H1 (cell line): ENCODE results near the gene MICOS13. TPM values are rescaled to one million over a fixed set of nuclear protein-coding genes. Genes with fewer than 3 reads are reported as not detected.

ENCODE experiments used
- CTCF ChIA-PET: fragments of 300-600 bp; sonication (Branson Sonifier 250); formaldehyde crosslinking; loops from one replicate; lab custom pipeline; 2021; ENCODE audit not compliant: partially characterized antibody; lab: Charles Lee
- POLR2A ChIA-PET: fragments of 300-600 bp; sonication (Branson Sonifier 250); formaldehyde crosslinking; loops from one replicate; lab custom pipeline; 2021; ENCODE audit warnings: inconsistent platforms; ENCODE audit not compliant: partially characterized antibody; lab: Charles Lee
- DNase-seq, 2 experiments: peaks; one replicate each; pipeline versions ENCODE4 v3.0.0 to v3.0.0-alpha.2; 2010 to 2022; ENCODE audit warnings: low spot score in 2 of 2, low read depth in 1 of 2, mixed read lengths in 1 of 2
- FAIRE-seq: peaks from 2 replicates; lab custom pipeline; 2011; peaks lifted over from hg19 to GRCh38; lab: Jason Lieb, UNC
- H2AFZ ChIP-seq: 2 replicates; pipeline ENCODE4 v1.8.1; 2012; ENCODE audit warnings: low read length, inconsistent platforms
- H2AK5ac ChIP-seq: 2 replicates; pipeline ENCODE4 v1.6.1; 2013; ENCODE audit warnings: low read depth, low read length
- H2BK120ac ChIP-seq: replicated peaks from 2 replicates; pipeline ENCODE3; 2013; ENCODE audit warnings: low read depth, low read length, inconsistent platforms
- H2BK12ac ChIP-seq: 2 replicates; pipeline ENCODE4 v1.6.1; 2013; ENCODE audit warnings: low read depth, low read length
- H2BK15ac ChIP-seq: 2 replicates; pipeline ENCODE4 v1.6.1; 2013; ENCODE audit warnings: low read length
- H2BK20ac ChIP-seq: 2 replicates; pipeline ENCODE4 v1.6.1; 2013; ENCODE audit warnings: low read length
- H2BK5ac ChIP-seq: 2 replicates; pipeline ENCODE4 v1.6.1; 2013; ENCODE audit warnings: low read depth, low read length
- H3K14ac ChIP-seq: 2 replicates; pipeline ENCODE4 v1.6.1; 2013; ENCODE audit warnings: inconsistent platforms; ENCODE audit not compliant: insufficient read length
- H3K18ac ChIP-seq: 2 replicates; pipeline ENCODE4 v1.6.1; 2013; ENCODE audit warnings: low read length; ENCODE audit errors: extremely low read depth
- H3K23ac ChIP-seq: 2 replicates; pipeline ENCODE4 v1.6.1; 2013; ENCODE audit warnings: inconsistent platforms; ENCODE audit not compliant: insufficient read length
- H3K23me2 ChIP-seq: 2 replicates; pipeline ENCODE4 v1.6.1; 2013; ENCODE audit warnings: low read depth, low read length
- H3K27ac ChIP-seq: 2 replicates; pipeline ENCODE4 v1.6.1; 2011; ENCODE audit warnings: low read depth, low read length, inconsistent platforms
- H3K27me3 ChIP-seq, 4 experiments: replicated peaks in 1 of 4; 1 replicate in 1 of 4; 2 replicates in 3 of 4; pipeline versions ENCODE4 v1.6.1 to v1.8.1; 2011 to 2013; ENCODE audit warnings: low read length in 3 of 4, mild to moderate bottlenecking in 3 of 4, inconsistent platforms in 2 of 4, mixed read lengths in 2 of 4, moderate library complexity in 1 of 4; ENCODE audit not compliant: control insufficient read depth in 3 of 4, insufficient read depth in 3 of 4; ENCODE audit errors: extremely low read depth in 1 of 4
- H3K36me3 ChIP-seq, 4 experiments: 2 replicates each; pipeline versions ENCODE4 v1.6.1 to v1.8.1; 2011 to 2013; ENCODE audit warnings: mild to moderate bottlenecking in 4 of 4, low read length in 3 of 4, moderate library complexity in 2 of 4, control low read depth in 1 of 4, inconsistent platforms in 1 of 4; ENCODE audit not compliant: insufficient read depth in 4 of 4, control insufficient read depth in 2 of 4
- H3K4ac ChIP-seq: replicated peaks from 2 replicates; pipeline ENCODE3; 2013; ENCODE audit warnings: low read length, low read depth, mixed read lengths, inconsistent platforms; ENCODE audit not compliant: insufficient read length
- H3K4me1 ChIP-seq, 4 experiments: replicated peaks in 1 of 4; 1 replicate in 1 of 4; 2 replicates in 3 of 4; pipeline versions ENCODE4 v1.6.1 to v1.8.1; 2011 to 2013; ENCODE audit warnings: low read length in 3 of 4, inconsistent platforms in 2 of 4, mixed read lengths in 1 of 4; ENCODE audit not compliant: insufficient read depth in 4 of 4, control insufficient read depth in 3 of 4
- H3K4me2 ChIP-seq, 2 experiments: 2 replicates each; pipeline versions ENCODE4 v1.6.1 to v1.8.1; 2011 to 2013; ENCODE audit warnings: low read depth in 2 of 2, low read length in 2 of 2, control low read depth in 1 of 2, inconsistent platforms in 1 of 2, mild to moderate bottlenecking in 1 of 2; ENCODE audit not compliant: insufficient read depth in 1 of 2
- H3K4me3 ChIP-seq, 4 experiments: fragments of 200-600, 300-600 bp in 1 of 4; sonication (generic), shearing (Covaris generic), sonication (Bioruptor Twin) in 1 of 4; 2 replicates each; pipeline versions ENCODE4 v1.5.1 to v1.8.1; 2011 to 2016; ENCODE audit warnings: low read length in 4 of 4, low read depth in 3 of 4, control low read depth in 2 of 4, inconsistent platforms in 2 of 4, mild to moderate bottlenecking in 2 of 4, mixed read lengths in 1 of 4, moderate library complexity in 1 of 4; ENCODE audit not compliant: insufficient read depth in 2 of 4; ENCODE audit errors: extremely low read depth in 1 of 4
- H3K56ac ChIP-seq: replicated peaks from 2 replicates; pipeline ENCODE3; 2013; ENCODE audit warnings: low read depth, mild to moderate bottlenecking, mixed read lengths, low read length, inconsistent platforms; ENCODE audit not compliant: insufficient read length
- H3K79me1 ChIP-seq: 2 replicates; pipeline ENCODE4 v1.6.1; 2013; ENCODE audit warnings: low read depth, low read length, control low read depth
- H3K79me2 ChIP-seq, 2 experiments: 2 replicates each; pipeline versions ENCODE4 v1.6.1 to v1.8.1; 2012 to 2013; ENCODE audit warnings: low read length in 2 of 2, mild to moderate bottlenecking in 2 of 2, inconsistent platforms in 1 of 2; ENCODE audit not compliant: insufficient read depth in 2 of 2, control insufficient read depth in 1 of 2
- H3K9ac ChIP-seq, 4 experiments: replicated peaks in 1 of 4; 1 replicate in 1 of 4; 2 replicates in 3 of 4; pipeline versions ENCODE4 v1.6.1 to v1.8.1; 2011 to 2013; ENCODE audit warnings: low read depth in 3 of 4, low read length in 3 of 4, control low read depth in 2 of 4, mild to moderate bottlenecking in 2 of 4, moderate library complexity in 2 of 4, inconsistent platforms in 1 of 4; ENCODE audit errors: extremely low read depth in 1 of 4
- H3K9me3 ChIP-seq, 2 experiments: 2 replicates each; pipeline versions ENCODE4 v1.6.1 to v1.8.1; 2012 to 2013; ENCODE audit warnings: mild to moderate bottlenecking in 2 of 2, moderate library complexity in 2 of 2, control low read depth in 1 of 2, inconsistent platforms in 1 of 2, low read depth in 1 of 2, low read length in 1 of 2, mixed read lengths in 1 of 2; ENCODE audit not compliant: insufficient read depth in 2 of 2
- H4K20me1 ChIP-seq, 2 experiments: replicated peaks in 1 of 2; 2 replicates each; pipeline versions ENCODE3 to v1.8.1; 2011 to 2013; ENCODE audit warnings: inconsistent platforms in 2 of 2, low read length in 2 of 2, mild to moderate bottlenecking in 1 of 2; ENCODE audit not compliant: insufficient read depth in 2 of 2, control insufficient read depth in 1 of 2
- H4K5ac ChIP-seq: 2 replicates; pipeline ENCODE4 v1.6.1; 2013; ENCODE audit warnings: low read length, low read depth, mixed read lengths, inconsistent platforms; ENCODE audit not compliant: insufficient read length
- H4K8ac ChIP-seq: 2 replicates; pipeline ENCODE4 v1.8.0; 2013; ENCODE audit warnings: mild to moderate bottlenecking, moderate library complexity, low read length, inconsistent platforms; ENCODE audit not compliant: insufficient read depth; ENCODE audit errors: extremely low read depth
- H4K91ac ChIP-seq: replicated peaks from 2 replicates; pipeline ENCODE3; 2013; ENCODE audit warnings: low read length, mixed read lengths, inconsistent platforms; ENCODE audit not compliant: insufficient read length
- POLR2AphosphoS5 ChIP-seq: IDR thresholded peaks from 2 replicates; pipeline ENCODE4 v1.6.1; 2011; ENCODE audit warnings: low read depth, low read length
- WGBS, 2 experiments: shearing (Covaris generic) in 1 of 2; methylation state at CpG; one replicate each; pipeline versions ENCODE4 v1.1.6 to v1.1.7; 2013 to 2015; ENCODE audit warnings: low lambda C conversion rate in 2 of 2, mixed read lengths in 2 of 2, inconsistent platforms in 1 of 2, low coverage in 1 of 2, missing lambda C conversion rate in 1 of 2; ENCODE audit not compliant: insufficient replicate concordance in 2 of 2, insufficient coverage in 1 of 2, insufficient read length in 1 of 2; ENCODE audit errors: extremely low coverage in 1 of 2, missing lambda C conversion rate in 1 of 2; 5-methylcytosine and 5-hydroxymethylcytosine counted together
- polyA plus RNA-seq, 7 experiments: library from polyadenylated mRNA; depleted of rRNA in 3 of 7; stranded (reverse) in 5 of 7; unstranded in 2 of 7; fragments of >200 nt in 5 of 7; fragments of 200-250 nt in 2 of 7; gene quantifications; 1 replicate in 5 of 7; 2 replicates in 1 of 7; 4 replicates in 1 of 7; pipeline versions ENCODE4 v1.2.1 to v1.2.3, GENCODE V29; 2011 to 2013; ENCODE audit warnings: missing spikeins in 2 of 7, mixed read lengths in 2 of 7
- total RNA-seq: library from RNA; stranded (reverse); fragmentation: NEBNext Ultra II Directional; extraction: Animal tissue kit (Norgen Biotek cat#: 25700); gene quantifications from 2 replicates; pipeline ENCODE4 v1.2.1, GENCODE V29; 2021

Gene MICOS13
- total and polyA plus RNA-seq, 2 of the 8 experiments (the other 6 are each of a cell fraction or from before 2014, with no cell fraction given): 17.3 to 36.1 TPM

DNA sequence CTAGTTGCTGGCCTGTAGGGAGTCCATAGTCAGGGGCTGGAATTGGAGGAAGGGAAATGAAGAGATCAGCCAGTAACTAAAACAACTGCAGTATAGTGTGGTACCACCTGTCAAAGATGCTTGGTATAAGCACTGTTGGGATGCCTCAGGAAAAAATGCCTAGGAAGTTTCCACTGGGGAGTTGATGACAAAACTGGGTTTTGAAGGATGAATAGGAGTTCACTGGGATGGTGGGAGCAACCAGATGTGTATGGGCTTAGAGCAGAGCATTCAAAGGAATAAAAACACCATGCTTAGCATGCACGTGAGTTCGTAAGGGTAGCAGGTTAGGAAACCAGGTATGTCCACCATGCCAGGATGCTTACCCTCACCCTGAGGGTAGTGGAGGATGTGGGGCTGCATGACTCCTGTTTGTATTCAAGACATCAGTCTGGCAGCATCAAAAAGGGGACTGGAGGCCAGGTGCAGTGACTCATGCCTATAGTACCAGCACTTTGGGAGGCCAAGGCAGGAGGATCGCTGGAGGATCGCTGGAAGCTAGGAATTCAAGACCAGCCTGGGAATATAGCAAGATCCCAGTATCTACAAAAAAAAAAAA, 47.2 kb upstream of the MICOS13 start:
- no peaks in the 10 kb centered on the region for H3K79me2 ChIP-seq
- no peak overlapping the region for H4K8ac ChIP-seq
- no peak overlapping the region for H2BK15ac ChIP-seq
- no peak overlapping the region for H3K56ac ChIP-seq
- H3K14ac ChIP-seq: no peak overlapping the region
- no peak overlapping the region for H2BK12ac ChIP-seq
- H4K20me1 ChIP-seq: no peaks in the 10 kb centered on the region
- no peaks in the 10 kb centered on the region for H3K79me1 ChIP-seq
- no peak overlapping the region for H3K23ac ChIP-seq
- no peak overlapping the region for H3K18ac ChIP-seq
- ChIA-PET CTCF (no interaction called here), POLR2A (interaction anchor here (0.9 kb wide), 1 partner anchor 7 kb away, joined by 3 read pairs; the partner anchor contains the start of genes CATSPERD and LONP1)
- no peak overlapping the region for H2BK5ac ChIP-seq
- H3K23me2 ChIP-seq: no peaks in the 10 kb centered on the region
- H2BK20ac ChIP-seq: no peak overlapping the region
- H3K4me3 ChIP-seq: no peak overlapping the region
- H3K4me1 ChIP-seq: no peaks in the 10 kb centered on the region
- WGBS, 2 experiments: 90% methylated on average over 4 of the region's 4 CpGs; no CpG with 5 or more reads in 1 of the 2 experiments
- H2AK5ac ChIP-seq: no peak overlapping the region
- H3K9ac ChIP-seq: no peak overlapping the region
- no peak overlapping the region for H2BK120ac ChIP-seq
- H3K4me2 ChIP-seq: no peak overlapping the region
- no peaks in the 10 kb centered on the region for H3K36me3 ChIP-seq
- DNase-seq: no peak
- H2AFZ ChIP-seq: no peak overlapping the region
- H3K9me3 ChIP-seq: no peaks in the 10 kb centered on the region
- no peak overlapping the region for H3K4ac ChIP-seq
- H4K5ac ChIP-seq: no peak overlapping the region
- H3K27ac ChIP-seq: no peak overlapping the region
- FAIRE-seq: no peak
- no peaks in the 10 kb centered on the region for H3K27me3 ChIP-seq
- H4K91ac ChIP-seq: no peak overlapping the region
- TF ChIP-seq POLR2AphosphoS5: no peak
